IPS-20b (cell line): ENCODE results near the gene ATF5.

Experiments
- H3K27ac ChIP-seq: one replicate; pipeline ENCODE4 v1.5.1; 2013; ENCODE audit warnings: low read length
- H3K27me3 ChIP-seq: 2 replicates; pipeline ENCODE4 v1.6.1; 2013; ENCODE audit warnings: mild to moderate bottlenecking, low read length, inconsistent platforms; ENCODE audit not compliant: insufficient read depth
- H3K36me3 ChIP-seq: 2 replicates; pipeline ENCODE4 v1.6.1; 2013; ENCODE audit warnings: low read depth, mild to moderate bottlenecking, inconsistent platforms, low read length, moderate library complexity; ENCODE audit not compliant: insufficient read depth
- H3K4me1 ChIP-seq: 2 replicates; pipeline ENCODE4 v1.6.1; 2013; ENCODE audit warnings: mild to moderate bottlenecking, control low read depth, inconsistent platforms, low read length, moderate library complexity; ENCODE audit not compliant: insufficient read depth
- H3K4me3 ChIP-seq: 2 replicates; pipeline ENCODE4 v1.5.1; 2013; ENCODE audit warnings: mild to moderate bottlenecking, low read length, inconsistent platforms
- H3K9ac ChIP-seq: 2 replicates; pipeline ENCODE4 v1.6.1; 2013; ENCODE audit warnings: low read depth, mild to moderate bottlenecking, inconsistent platforms, low read length, moderate library complexity
- H3K9me3 ChIP-seq: 2 replicates; pipeline ENCODE4 v1.6.1; 2013; ENCODE audit warnings: mild to moderate bottlenecking, low read depth, low read length, inconsistent platforms; ENCODE audit not compliant: insufficient read depth

ATF5 gene

DNA sequence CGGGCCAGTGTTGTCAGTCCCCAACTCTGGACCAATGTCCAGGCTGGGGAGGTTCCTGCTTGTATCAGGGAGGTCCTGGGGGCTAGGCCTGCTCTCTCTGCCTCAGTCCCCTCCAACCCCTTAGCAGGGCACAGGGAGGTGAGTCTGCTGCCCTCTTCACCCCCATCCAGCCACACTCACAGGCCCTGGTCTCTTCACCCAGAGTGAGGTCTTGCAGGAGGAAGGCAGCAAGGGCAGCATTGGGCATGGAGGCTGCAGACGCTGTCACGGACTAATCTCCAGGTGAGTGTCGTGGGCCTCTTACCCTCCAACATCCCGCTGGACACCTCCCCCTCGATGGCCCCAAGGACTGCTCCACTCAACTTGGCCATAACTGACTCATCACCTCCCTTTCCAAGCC is 43.8 kb downstream of the ATF5 start:
- H3K36me3 ChIP-seq = no peaks in the 10 kb centered on the region
- H3K4me1 ChIP-seq = no peaks in the 10 kb centered on the region
- H3K9me3 ChIP-seq = no peaks in the 10 kb centered on the region
- no peak overlapping the region for H3K27ac ChIP-seq
- no peak overlapping the region for H3K4me3 ChIP-seq
- H3K9ac ChIP-seq = no peak overlapping the region
- H3K27me3 ChIP-seq = no peaks in the 10 kb centered on the region; the same call in 1 of the 2 replicates

DNA sequence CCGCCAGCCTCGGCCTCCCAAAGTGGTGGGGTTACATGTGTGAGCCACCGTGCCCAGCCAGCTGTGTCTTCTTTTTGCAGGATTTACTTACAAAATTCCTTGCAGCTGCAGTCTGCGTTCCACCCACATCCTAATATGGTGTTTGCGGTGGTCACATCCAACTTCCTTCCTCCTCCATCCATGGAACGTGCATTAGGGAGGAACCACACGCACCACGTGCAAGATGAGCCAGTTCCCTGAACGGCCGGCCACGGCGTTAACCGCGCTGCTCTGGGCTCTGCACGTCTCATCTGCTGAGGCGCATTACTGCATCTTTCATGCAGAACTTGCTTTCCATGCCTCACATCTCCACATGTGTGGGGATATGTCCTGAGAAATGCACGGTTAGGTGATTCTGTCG is 45.0 kb downstream of the ATF5 start:
- H3K9ac ChIP-seq = no peak overlapping the region
- H3K9me3 ChIP-seq = no peaks in the 10 kb centered on the region
- H3K4me1 ChIP-seq = no peaks in the 10 kb centered on the region
- no peak overlapping the region for H3K27ac ChIP-seq
- H3K36me3 ChIP-seq = no peaks in the 10 kb centered on the region
- no peaks in the 10 kb centered on the region; the same call in 1 of the 2 replicates for H3K27me3 ChIP-seq
- H3K4me3 ChIP-seq = no peak overlapping the region

DNA sequence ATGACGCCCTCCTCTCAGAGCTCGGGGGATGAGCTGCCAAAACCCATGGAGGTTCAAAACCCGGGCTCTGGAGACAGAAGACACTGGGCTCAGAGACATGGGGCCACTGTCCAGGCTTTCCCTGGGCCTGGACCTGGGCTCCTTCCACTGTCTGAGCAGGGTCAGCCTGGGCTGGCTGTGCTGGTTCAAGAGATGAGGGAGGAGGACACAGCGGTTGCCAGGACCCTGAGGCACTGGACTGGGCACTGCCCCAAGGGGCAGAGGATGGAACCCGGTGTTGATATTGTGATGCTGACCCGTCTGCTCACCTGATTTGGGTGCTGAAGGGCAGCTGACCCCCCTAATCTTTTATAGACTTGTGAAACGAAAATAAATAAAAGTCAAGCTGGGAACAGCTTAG is 46.0 kb downstream of the ATF5 start:
- Histone ChIP-seq H3K9me3 (no peaks in the 10 kb centered on the region), H3K4me1 (no peaks in the 10 kb centered on the region), H3K4me3 (no peak overlapping the region), H3K36me3 (no peaks in the 10 kb centered on the region), H3K27me3 (no peaks in the 10 kb centered on the region; the same call in 1 of the 2 replicates), H3K9ac (no peak overlapping the region), H3K27ac (no peak overlapping the region)

DNA sequence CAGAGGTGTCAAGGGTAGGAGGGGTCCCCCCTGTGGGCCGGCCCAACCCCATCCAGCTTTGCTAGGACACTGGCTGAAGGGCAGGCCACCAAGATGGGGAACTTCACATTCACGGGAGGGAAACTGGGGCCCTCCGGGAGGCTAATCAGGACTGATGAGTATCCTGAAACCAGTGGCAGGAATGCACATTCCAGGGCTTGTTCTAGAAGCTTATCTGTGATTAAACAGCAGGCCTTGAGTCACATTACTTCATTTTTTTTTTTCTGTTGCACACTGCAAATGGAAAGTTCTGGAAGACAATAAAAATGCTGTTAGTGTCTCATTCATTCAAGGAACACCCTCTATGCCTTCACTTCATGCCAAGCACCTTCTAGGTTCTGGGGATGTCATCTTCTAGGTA is 47.5 kb downstream of the ATF5 start:
- Histone ChIP-seq H3K9ac (no peak overlapping the region), H3K27me3 (no peaks in the 10 kb centered on the region; the same call in 1 of the 2 replicates), H3K9me3 (no peaks in the 10 kb centered on the region), H3K27ac (no peak overlapping the region), H3K4me3 (no peak overlapping the region), H3K36me3 (no peaks in the 10 kb centered on the region), H3K4me1 (no peaks in the 10 kb centered on the region)

DNA sequence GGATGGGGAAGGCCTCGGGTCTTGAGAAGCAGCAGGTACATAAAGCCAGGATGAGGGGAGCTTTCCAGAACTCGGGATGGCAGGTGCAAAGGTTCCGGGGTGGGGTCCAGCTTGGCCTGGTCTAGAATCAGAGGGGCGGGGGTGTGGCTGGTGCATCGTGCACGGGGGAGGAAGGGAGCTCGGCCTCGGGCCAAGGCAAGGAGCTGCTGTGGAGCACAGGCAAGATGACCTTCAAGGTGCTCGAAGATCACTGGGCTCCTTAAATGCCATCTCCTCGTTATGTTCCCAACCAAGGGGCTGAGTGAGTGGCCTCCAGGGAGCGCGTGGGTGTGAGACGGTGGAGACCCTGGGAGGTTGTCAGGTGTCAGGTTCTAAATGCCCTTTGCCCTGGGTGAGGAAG is 48.1 kb downstream of the ATF5 start:
- no peak overlapping the region for H3K27ac ChIP-seq
- H3K9ac ChIP-seq = no peak overlapping the region
- no peaks in the 10 kb centered on the region for H3K4me1 ChIP-seq
- H3K36me3 ChIP-seq = no peaks in the 10 kb centered on the region
- no peaks in the 10 kb centered on the region for H3K9me3 ChIP-seq
- no peak overlapping the region for H3K4me3 ChIP-seq
- no peaks in the 10 kb centered on the region; the same call in 1 of the 2 replicates for H3K27me3 ChIP-seq

DNA sequence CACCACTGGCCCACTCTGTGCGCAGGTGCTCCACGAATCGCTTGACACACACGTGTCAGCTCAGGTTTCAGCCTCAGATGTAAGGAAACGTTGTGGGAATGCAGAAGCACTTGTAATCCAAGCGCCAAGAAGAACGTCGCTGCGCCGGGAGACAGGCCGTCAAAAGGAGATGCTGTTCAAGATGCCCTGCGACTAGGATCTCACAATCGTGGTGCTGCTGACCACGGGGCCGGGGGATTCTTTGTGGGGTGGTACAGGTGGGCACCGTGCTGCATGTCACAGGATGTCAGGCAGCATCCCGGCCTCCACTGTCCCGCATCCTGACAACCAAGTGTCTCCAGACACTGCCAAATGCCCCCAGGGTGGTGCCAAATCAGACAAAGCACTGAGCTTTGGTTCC is 48.9 kb downstream of the ATF5 start:
- H3K4me3 ChIP-seq = no peak overlapping the region
- no peaks in the 10 kb centered on the region for H3K4me1 ChIP-seq
- H3K27me3 ChIP-seq = no peaks in the 10 kb centered on the region
- no peaks in the 10 kb centered on the region for H3K36me3 ChIP-seq
- no peak overlapping the region for H3K27ac ChIP-seq
- no peak overlapping the region for H3K9ac ChIP-seq
- H3K9me3 ChIP-seq = no peaks in the 10 kb centered on the region

DNA sequence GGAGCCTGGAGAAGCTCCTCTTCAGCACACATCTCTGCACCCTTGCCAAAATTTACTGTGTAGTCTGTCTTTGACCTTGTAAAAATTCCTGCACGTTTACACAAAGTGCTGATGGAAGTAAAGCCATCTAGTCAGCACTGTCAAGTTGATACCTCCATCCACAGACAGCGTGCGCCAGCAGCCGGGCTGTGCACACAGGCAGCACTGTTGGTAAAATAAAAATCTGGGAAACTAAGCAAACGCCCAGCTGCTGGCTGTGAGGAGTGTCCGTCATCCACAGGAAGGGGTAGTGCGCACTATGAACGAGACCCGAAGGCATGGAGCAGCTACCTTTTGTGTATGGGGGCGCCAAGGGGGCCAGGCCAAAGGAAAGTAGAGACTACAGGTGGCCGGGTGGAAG is 49.3 kb downstream of the ATF5 start:
- H3K36me3 ChIP-seq = no peaks in the 10 kb centered on the region
- H3K4me1 ChIP-seq = no peaks in the 10 kb centered on the region
- no peak overlapping the region for H3K9ac ChIP-seq
- no peaks in the 10 kb centered on the region for H3K9me3 ChIP-seq
- no peak overlapping the region for H3K4me3 ChIP-seq
- no peaks in the 10 kb centered on the region for H3K27me3 ChIP-seq
- no peak overlapping the region for H3K27ac ChIP-seq

DNA sequence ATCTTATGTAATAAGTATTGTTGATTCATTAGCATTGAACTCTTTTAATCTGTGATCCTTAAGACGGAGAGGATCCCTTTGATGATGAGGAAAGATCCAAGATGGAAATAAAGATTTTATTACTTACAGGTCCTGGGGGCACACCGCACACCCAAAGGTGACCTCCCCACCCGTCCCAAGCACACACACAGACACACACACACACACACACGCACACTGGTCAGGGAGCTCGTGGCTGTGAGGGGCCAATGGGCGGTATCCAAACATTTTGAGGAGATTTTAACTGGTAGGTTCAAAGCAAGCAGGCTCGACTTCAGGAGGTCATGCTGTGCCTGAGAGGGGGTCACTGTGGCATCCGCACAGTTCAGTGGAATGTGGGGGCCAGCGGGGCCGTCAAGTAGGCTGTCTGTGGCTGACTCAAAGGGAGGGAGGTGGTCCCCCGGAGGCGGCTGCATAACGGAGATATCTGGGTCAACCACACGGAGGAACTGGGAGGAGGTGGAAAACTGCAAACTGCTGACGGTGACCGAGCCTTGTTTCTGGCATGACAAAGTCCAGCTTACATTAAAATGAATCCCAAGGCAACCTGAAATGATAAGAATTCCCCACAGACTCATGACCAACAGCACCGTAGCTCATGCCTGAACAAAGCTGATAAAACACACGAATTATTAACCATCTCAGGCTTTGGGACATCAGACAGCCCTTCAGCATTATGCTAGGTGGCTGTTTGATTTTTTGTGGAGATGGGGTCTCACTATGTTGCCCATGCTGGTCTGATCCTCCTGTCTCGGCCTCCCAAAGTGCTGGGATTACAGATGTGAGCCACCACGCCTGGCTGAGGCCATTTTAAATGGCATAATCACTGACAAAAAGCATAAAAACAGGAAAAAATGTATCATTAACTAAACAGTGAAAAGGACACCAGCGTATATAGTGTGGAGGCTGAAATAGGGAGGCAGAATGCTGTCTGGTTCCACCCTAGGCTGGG is 52.9 kb downstream of the ATF5 start:
- Histone ChIP-seq H3K27ac (no peak overlapping the region), H3K9me3 (no peaks in the 10 kb centered on the region), H3K27me3 (no peaks in the 10 kb centered on the region), H3K4me3 (no peak overlapping the region), H3K9ac (no peak overlapping the region; the same call in 1 of the 2 replicates), H3K4me1 (no peaks in the 10 kb centered on the region), H3K36me3 (no peaks in the 10 kb centered on the region; the same call in 1 of the 2 replicates)
